HG02759 (cell line): ENCODE data around the gene CBLN3.

ENCODE experiments used
- ATAC-seq: cut with Tn5 transposase; IDR thresholded peaks from one replicate; pipeline ENCODE4 v1.9.1; 2021; ENCODE audit warnings: mild to moderate bottlenecking, moderate library complexity; ENCODE audit not compliant: unreplicated experiment

The CBLN3 gene

GRCh38 chr14:24385524-24385923 is 43.9 kb downstream of the CBLN3 start:
- ATAC-seq: no peak

GRCh38 chr14:24384169-24384568 is 45.3 kb downstream of the CBLN3 start:
- ATAC-seq: no peak

GRCh38 chr14:24382064-24382371 is 47.5 kb downstream of the CBLN3 start:
- no peak for ATAC-seq

- no peak for ATAC-seq
These were observed 48.0 kb downstream of the CBLN3 start for GRCh38 chr14:24381363-24382063.

GRCh38 chr14:24379907-24380730 is 49.3 kb downstream of the CBLN3 start:
- ATAC-seq: no peak

- ATAC-seq: no peak
These were observed 50.2 kb downstream of the CBLN3 start for GRCh38 chr14:24378981-24379906.

- no peak for ATAC-seq
These were observed 51.1 kb downstream of the CBLN3 start for GRCh38 chr14:24378327-24378726.

GRCh38 chr14:24377657-24378056 is 51.8 kb downstream of the CBLN3 start:
- no peak for ATAC-seq

GRCh38 chr14:24377126-24377525 is 52.3 kb downstream of the CBLN3 start:
- ATAC-seq: no peak
